Measurements from ENCODE around the gene EYA2. TPM values are rescaled to one million over a fixed set of nuclear protein-coding genes. Genes with fewer than 3 reads are reported as not detected.

EYA2 gene
- total and polyA plus RNA-seq, 12 donors, result 0.54 to 2.2 (median 1.4) TPM

GRCh38 chr20:47213966-47214365 is 319.3 kb downstream of the EYA2 start:
- no peak overlapping the region for H3K4me3 ChIP-seq
- 91 to 93% (median 92%) methylated on average over 9 of the region's 9 CpGs for WGBS, 4 donors
- DNase-seq, result no peak
- no peaks in the 10 kb centered on the region for H3K27me3 ChIP-seq
- H3K36me3 ChIP-seq (replicated peaks in 1 of 2), result peaks cover 0 to 86% of the 10 kb centered on the region in 2 donors
- H3K9me3 ChIP-seq (replicated peaks in 1 of 3), result no peaks in the 10 kb centered on the region
- intact Hi-C loops (cut with DNase I), result loop anchor here in 1 of 2 donors (10.0 kb wide), 1 partner anchor 171 kb away; no protein-coding TSS in a partner anchor
- peaks cover 0 to 7% of the 10 kb centered on the region in 2 donors for H3K4me1 ChIP-seq (replicated peaks in 1 of 2)
- no peak overlapping the region for H3K27ac ChIP-seq
- TF ChIP-seq POLR2A (IDR thresholded peaks at IDR 0.05), result no peak
- TF ChIP-seq CTCF (IDR thresholded peaks at IDR 0.05), result no peak

DNA sequence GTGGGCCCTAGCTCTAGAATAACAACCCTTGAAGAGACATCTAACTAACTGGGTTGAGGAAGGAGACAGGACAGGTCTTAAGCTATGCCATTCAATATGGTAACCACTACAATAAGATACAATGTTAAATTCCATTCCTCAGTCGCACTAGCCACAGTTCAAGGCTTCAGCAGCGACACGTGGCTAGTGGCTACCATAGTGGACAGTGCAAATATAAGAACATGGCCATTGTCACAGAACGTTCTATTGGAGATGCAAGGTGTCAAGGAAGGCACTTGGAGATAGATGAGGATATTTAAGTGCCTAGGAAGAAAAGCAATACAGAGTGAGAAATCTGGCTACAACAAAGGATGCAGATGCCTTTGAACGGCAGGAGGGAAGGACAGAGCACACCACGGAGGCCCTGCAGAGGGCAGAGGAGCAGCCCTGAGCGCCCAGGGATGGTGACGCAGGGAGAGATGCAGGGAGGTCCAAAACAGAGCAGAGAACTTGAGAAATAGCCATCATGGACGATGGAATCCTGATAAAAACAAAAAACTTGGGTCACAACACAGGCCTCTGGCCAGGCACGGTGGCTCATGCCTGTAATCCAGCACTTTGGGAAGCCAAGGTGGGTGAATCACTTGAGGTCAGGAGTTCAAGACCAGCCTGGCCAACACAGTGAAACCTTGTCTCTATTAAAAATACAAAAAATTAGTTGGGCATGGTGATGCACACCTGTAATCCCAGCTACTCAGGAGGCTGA is 321.2 kb downstream of the EYA2 start:
- intact Hi-C loops (cut with DNase I), result loop anchor here in 1 of 2 donors (10.0 kb wide), 1 partner anchor 169 kb away; no protein-coding TSS in a partner anchor
- H3K36me3 ChIP-seq (replicated peaks in 1 of 2), result peaks cover 0 to 85% of the 10 kb centered on the region in 2 donors
- H3K4me1 ChIP-seq (replicated peaks in 1 of 2), result peaks cover 0 to 7% of the 10 kb centered on the region in 2 donors
- no peak overlapping the region for H3K27ac ChIP-seq
- TF ChIP-seq CTCF (IDR thresholded peaks at IDR 0.05) (no peak), POLR2A (IDR thresholded peaks at IDR 0.05) (no peak)
- DNase-seq, result peak in 4 of 7 donors; percentile 46 to 54 (median 49)
- H3K4me3 ChIP-seq, result no peak overlapping the region
- no peaks in the 10 kb centered on the region for H3K27me3 ChIP-seq
- WGBS, 4 donors, result 79 to 83% (median 82%) methylated on average over 9 to 10 of the region's 10 CpGs
- H3K9me3 ChIP-seq (replicated peaks in 1 of 3), result no peaks in the 10 kb centered on the region

- no peaks in the 10 kb centered on the region for H3K9me3 ChIP-seq (replicated peaks in 1 of 3)
- TF ChIP-seq CTCF (IDR thresholded peaks at IDR 0.05) (no peak), POLR2A (IDR thresholded peaks at IDR 0.05) (no peak)
- H3K36me3 ChIP-seq (replicated peaks in 1 of 2), result peaks cover 0 to 84% of the 10 kb centered on the region in 2 donors
- H3K4me3 ChIP-seq, result no peak overlapping the region
- H3K4me1 ChIP-seq (replicated peaks in 1 of 2), result peaks cover 0 to 7% of the 10 kb centered on the region in 2 donors
- no peak overlapping the region for H3K27ac ChIP-seq
- intact Hi-C loops (cut with DNase I), result loop anchor here in 1 of 2 donors (10.0 kb wide), 1 partner anchor 168 kb away; no protein-coding TSS in a partner anchor
- no peaks in the 10 kb centered on the region for H3K27me3 ChIP-seq
- no peak for DNase-seq
- WGBS, 4 donors, result 80 to 87% (median 84%) methylated on average over 7 of the region's 7 CpGs
These were observed 322.3 kb downstream of the EYA2 start for GRCh38 chr20:47216819-47217410.

All from adrenal gland (tissue), 12 donors.